ENCODE data around the gene DSG4.
"Not testable (repeated sequence)": the region's sequence is repeated elsewhere in the genome, so short reads cannot be mapped to it uniquely, and the experiment has no call there.

The DSG4 gene, protein sequence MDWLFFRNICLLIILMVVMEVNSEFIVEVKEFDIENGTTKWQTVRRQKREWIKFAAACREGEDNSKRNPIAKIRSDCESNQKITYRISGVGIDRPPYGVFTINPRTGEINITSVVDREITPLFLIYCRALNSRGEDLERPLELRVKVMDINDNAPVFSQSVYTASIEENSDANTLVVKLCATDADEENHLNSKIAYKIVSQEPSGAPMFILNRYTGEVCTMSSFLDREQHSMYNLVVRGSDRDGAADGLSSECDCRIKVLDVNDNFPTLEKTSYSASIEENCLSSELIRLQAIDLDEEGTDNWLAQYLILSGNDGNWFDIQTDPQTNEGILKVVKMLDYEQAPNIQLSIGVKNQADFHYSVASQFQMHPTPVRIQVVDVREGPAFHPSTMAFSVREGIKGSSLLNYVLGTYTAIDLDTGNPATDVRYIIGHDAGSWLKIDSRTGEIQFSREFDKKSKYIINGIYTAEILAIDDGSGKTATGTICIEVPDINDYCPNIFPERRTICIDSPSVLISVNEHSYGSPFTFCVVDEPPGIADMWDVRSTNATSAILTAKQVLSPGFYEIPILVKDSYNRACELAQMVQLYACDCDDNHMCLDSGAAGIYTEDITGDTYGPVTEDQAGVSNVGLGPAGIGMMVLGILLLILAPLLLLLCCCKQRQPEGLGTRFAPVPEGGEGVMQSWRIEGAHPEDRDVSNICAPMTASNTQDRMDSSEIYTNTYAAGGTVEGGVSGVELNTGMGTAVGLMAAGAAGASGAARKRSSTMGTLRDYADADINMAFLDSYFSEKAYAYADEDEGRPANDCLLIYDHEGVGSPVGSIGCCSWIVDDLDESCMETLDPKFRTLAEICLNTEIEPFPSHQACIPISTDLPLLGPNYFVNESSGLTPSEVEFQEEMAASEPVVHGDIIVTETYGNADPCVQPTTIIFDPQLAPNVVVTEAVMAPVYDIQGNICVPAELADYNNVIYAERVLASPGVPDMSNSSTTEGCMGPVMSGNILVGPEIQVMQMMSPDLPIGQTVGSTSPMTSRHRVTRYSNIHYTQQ

DNA sequence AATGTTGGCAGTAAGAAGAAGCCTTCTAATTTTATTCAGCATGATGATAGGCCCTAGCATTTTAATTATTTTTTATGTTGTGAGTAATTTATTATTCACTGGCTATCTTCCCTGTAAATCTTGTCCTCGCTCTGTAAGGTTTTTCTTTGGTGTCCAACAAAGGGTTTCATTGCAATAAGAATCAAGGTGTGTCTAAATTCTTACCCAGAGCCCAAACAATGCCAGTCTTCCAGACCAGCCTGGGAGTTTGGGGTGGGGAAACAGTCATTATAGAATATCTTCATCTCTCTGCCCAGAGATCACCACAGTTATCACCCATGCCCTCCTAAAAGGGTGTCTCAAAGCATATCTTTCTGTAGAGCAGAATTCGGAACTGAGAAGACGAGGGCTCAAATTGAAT lies at the start of gene DSG4:
Gene DSG4, plus strand, starts transcription at position 301 of the 400 bp plus-strand sequence. CDS start 135 bp downstream, outside the sequence.
- no peak for DNase-seq

DNA sequence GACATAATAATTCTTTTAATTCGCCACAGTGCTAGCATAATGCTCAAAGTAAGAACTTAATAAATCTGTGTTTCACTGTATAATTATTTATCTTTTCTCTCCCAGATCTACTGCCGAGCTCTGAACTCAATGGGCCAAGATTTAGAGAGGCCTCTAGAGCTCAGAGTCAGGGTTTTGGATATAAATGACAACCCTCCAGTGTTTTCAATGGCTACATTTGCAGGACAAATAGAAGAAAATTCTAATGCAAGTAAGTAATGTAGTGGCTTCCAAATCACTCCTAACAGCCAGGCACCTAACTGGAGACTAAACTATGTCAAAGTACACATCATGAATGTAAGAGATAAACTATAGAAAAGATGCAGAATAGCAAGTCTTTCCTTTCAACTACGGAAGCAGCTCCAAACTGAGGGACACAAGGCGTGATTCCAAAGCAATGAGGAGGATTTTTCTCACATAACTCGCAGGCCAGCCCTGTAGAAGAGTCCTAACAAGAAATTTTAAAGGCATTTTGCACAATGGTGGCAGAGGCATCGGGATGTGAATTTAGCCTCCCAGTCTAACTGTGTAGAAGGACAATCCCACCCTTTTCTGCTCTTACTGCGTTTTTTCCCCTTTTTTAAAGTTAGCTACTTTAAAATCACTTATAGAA lies 46.7 kb upstream of the DSG4 start:
- DNase-seq: no peak

DNA sequence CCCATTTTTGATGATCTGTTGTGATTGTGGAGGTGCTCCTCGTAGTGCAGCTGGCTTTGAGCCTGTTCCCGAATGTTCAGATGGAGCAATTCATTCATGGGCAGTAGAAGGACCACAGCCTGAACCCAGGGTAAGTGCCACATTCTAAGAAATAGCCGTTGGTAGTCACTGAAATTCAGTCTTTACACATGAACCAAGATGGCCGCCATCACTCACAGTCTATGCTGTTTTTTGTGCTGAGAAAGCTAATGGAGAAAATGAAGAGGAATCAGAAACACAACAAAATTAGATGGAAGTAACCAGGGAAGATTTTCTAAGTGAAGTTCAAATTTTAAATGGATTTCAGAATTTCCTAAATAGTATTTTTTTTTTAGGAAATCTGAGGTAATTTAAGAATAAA lies 33.1 kb upstream of the DSG4 start:
- no peak for DNase-seq

DNA sequence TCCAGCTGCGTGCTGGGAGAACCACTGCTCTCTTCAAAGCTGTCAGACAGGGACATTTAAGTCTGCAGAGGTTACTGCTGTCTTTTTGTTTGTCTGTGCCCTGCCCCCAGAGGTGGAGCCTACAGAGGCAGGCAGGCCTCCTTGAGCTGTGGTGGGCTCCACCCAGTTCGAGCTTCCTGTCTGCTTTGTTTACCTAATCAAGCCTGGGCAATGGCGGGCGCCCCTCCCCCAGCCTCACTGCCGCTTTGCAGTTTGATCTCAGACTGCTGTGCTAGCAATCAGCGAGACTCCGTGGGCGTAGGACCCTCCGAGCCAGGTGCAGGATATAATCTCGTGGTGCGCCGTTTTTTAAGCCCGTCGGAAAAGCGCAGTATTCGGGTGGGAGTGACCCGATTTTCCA lies 23.2 kb upstream of the DSG4 start:
- DNase-seq: not testable (repeated sequence)

DNA sequence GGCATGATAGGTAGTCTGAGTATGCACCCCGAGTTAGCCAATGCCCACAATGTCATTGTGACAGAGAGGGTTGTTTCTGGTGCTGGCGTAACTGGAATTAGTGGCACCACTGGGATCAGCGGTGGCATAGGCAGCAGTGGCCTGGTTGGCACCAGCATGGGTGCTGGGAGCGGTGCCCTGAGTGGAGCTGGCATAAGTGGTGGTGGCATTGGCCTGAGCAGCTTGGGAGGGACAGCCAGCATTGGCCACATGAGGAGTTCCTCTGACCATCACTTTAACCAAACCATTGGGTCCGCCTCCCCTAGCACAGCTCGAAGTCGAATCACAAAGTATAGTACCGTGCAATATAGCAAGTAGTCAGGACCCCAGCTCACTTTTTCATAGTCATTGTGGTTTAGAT lies 21.6 kb upstream of the DSG4 start:
- no peak for DNase-seq

DNA sequence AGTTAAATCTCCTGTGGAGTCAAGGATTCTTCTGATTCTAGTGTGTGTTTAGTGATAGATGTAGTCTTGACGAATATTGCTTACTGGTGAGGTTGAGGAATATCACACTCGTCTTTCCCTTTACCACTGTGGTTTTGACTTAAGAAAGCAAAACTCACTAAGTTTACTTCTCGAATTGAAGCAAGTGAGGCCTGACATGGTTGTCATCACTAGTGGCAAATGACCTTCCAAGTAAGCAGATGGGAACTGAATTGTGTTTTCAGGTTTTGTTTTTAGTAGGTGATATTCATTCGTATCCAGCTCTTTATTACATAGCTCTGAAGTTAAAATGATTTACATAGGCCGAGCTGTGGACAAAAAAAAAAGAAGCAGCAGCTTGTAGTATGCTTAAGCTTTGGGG lies 20.6 kb upstream of the DSG4 start:
- DNase-seq: no peak

DNA sequence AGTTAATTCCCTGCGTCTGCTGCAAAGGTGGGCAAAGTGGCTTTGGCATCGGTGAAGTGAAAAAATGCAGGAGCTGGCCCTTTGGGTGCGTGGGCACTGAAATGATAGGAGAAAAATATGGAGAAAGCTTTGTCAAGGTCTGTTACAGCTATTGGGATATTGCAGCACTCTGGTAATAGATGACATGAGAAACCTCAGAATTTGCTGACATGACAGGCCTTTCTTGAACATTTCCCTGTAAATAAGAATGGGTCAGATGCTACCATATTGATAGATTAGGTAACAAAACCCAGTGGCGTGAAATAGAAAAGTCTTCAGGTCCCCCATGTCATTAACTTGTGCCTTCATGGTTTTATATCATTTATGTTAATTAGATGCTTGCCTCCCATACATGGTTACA lies 12.4 kb upstream of the DSG4 start:
- DNase-seq: no peak

DNA sequence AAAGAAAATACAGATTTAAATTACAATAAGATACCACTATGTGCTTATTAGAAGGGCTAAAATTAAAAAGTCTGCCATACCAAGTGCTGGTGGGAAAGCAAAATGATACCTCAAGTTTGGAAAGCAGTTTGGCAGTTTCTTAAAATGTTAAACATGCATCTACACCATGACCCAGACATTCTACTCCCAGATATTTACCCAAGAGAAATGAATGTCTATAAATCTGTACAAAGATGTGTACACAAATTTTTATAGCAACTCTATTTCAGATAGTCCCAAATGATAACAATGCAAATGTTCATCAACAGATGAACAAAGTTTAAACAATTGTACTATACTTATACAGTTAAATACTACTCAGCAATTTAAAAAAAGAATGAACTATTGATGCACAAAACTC lies 7.1 kb upstream of the DSG4 start:
- no peak for DNase-seq

DNA sequence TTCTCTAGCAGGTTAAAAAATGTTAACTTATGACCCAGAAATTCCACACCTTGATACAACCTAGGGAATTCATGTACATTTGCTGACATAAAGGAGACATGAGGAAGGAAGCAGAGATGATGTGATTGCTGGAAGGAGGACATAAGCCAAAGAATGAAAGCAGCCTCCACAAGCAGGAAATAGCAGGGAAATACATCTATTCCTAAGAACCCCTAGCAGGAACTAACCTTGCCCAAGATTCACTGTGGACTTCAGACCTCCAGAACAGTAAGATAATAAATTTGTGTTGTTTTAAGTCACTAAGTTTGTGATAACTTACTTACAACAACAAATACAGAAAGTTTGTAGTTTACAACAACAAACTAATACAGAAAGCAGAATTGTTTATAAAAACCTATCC lies 4.6 kb upstream of the DSG4 start:
- DNase-seq: no peak

DNA sequence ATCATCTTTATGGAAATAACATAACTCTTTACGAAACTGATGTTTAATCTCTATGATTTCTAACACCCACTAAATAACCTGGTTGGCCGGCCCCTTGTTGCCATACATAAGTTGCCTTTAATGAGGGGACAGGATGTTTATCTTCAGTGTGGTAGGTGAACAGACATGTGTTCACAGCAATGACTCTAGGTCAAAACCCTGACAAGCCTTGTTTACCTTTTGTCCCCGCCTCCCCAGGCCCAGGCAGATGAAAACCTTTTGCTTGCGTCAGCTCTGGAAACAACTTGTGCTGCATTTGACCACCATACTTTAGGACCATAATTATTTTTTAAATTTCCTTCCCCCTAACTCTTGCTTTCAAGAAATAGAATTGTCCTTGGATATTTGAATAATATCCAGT lies 2.9 kb upstream of the DSG4 start:
- no peak for DNase-seq

DNA sequence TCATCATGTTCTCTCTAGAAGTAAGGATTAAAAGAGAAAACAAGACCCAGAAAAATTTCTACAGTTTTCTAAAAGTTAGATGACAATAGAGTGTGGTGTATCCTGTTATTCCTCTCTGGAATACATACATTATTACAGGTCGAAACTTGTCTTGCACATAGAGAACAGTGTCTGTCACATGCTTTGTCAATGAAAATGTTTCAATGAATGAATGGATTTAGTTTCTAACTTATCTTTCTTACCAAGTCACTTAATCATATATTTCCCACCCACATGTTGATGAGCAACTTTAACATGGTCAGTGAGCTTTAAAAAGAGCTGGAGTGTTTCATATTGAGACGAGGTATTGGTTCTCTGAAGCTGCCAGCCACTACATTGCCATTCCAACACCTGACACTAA lies 4.3 kb downstream of the DSG4 start:
- no peak for DNase-seq

DNA sequence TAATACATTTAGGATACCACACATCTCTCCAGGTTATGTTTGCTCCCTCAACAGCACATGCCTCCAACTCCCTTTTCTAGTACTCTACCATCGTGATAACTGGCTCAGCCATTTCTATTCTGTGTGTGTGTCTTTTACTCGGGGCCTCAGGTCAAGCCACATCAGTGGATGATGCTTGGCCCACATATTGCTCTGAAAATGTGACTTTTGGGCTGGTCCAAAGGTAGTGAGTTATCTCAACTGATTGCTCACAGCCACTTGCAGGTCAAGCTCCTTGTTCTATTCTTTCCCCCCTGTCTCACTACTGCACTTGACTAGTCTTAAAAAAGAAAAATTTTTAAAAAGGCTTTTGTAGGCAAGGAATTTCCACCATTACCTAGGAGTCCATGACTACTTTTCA lies 5.5 kb downstream of the DSG4 start:
- DNase-seq: no peak

DNA sequence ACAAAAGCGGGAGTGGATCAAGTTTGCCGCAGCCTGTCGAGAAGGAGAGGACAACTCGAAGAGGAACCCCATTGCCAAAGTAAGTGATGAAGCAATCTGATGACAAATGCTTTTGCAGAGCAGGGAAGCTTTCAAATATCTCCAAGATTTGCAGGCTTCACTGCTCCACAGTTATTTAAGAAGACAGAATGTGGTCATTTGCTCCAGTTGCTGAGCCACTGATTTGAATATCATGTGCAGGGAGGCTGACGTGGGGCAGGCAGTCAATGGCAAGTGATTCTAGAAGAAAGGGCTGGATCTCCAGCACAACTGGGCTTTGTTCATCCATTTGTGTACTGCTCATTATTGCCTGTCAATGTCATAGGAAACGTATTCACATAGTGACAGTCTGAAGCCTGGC lies 10.2 kb downstream of the DSG4 start:
- DNase-seq: no peak

DNA sequence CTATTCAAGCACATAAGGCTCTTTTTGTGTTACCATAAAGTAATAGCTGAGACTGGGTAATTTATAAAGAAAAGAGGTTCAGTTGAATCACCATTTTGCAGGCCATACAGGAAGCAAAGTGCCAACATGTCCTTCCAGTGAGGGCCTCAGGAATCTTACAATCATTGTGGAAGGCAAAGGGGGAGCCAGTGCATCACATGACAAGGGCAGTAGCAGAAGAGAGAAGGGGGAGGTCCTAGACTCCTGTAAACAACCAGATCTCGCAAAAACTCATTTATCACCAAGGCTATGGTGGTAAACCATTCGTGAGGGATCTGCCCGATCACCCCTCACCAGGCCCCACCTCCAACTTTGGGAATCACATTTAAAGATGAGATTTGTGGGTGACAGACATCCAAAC lies 16.7 kb downstream of the DSG4 start:
- DNase-seq: no peak

DNA sequence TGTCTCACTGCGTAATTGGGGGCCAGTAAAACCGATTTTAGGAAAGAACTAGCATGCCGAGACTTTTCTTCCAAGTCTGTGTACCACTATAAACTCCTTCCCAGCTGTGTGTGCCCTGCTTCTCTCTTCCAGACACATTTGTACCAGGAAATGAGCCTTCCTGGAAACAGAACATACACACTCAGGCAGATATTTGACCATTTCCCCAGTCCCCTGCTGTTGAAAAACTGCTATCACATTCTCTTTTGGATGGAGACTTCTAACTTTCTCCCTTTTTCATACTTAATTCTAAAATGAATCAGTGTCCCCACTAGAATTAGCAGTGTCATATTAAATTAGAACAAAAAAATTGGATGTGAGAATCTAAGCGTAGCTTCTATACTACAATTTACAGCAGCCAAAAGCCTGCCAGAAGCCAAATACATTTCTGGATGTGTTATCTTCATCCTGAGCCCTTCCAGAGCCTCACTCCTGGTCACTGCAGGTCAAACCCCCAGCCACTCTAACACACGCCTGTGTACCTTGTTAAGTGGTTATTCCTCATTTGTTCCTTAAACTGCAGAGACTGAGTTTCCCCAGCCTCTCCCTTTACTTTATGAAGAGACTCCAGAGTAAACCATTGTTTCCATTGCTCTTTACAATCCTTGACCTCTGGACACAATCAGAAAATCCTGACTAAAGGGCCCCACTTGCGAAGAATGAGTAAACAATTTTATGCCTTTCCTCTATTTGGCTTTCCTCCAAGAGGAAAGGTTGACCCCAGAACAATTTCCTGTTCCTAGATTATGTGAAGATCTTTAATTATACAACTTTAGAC lies 20.4 kb downstream of the DSG4 start:
- DNase-seq: no peak

DNA sequence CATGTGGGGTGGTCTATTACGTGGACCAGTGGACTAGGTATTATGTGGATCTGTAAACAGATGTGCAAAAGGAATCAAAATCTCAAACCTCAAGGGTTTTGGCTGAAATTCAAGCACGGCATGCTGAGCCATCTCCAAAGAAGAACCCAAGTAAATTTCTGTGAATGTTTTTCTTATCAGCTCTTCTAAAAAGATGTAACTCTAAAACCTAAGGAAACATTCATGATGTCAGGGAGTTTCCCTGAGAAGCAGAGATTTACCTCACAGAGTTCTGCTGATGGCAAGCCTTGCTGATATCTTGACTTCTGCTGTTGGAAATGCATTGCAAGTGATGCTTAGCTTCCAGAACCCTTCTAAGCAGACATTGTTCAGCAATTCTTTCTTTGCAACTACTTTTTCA lies 21.6 kb downstream of the DSG4 start:
- peak; percentile 69 for DNase-seq

DNA sequence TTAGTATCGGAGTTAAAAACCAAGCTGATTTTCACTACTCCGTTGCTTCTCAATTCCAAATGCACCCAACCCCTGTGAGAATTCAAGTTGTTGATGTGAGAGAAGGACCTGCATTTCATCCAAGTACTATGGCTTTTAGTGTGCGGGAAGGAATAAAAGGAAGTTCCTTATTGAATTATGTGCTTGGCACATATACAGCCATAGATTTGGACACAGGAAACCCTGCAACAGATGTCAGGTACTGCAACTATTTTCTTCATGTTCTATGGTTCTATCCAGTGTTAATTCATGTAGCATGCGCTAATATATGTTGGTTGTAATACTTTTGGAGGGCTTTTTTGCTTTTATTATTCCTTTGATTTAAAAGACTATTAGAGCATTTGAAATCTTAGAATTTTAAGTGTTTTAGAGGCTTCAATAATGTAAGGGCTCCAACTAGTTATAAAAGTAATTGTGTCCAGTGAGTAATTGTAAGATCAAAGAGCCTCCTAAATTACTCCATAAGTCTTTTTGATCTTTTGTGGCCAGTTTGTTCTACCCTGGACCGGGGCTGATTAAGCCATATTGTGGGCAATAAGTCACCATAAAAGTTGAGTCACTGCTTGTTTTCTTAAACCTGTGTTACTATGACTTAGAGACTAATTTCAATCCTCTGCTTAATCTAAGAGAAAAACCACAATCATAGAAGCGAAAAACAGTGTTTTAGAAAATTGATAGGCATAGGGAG lies 22.9 kb downstream of the DSG4 start:
- no peak for DNase-seq

DNA sequence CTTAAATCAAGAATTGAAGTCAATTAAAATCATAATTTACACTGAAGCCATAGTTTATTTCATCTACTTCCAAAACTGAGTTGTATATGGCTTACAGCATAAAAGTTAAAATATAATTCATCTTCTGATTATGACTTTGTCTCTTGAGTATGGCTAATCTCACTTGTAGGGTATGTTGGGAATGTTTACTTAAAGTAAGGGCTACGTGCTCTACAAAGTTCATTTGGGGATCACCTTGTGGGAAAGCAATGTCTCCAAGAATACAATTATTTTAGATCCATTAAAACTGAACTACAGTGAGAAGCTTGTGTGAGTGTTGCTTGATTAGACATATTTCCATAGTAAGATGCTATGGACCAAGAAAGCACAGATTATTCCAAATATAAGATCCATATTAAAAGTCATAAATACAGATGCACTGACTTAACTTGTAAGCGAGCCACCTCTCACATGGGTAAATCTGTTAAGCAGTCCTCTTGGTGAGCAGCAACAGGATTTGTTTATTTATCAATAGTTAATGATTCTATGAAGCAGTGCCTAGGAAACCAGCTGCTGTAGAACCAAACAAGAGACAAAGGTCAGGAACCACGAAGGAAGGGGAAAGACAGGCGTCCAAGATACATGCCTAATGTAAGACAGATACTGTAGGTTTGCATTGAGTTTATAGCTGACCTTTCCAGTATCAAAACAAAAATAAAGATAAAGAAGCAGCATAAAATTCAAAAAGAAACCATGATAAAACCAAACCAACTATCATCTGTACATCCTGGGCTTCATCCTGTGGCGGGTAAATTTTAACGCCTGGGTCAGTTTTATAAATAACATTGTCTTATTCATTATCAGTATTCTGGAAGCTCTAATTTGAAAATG lies 24.8 kb downstream of the DSG4 start:
- no peak for DNase-seq

DNA sequence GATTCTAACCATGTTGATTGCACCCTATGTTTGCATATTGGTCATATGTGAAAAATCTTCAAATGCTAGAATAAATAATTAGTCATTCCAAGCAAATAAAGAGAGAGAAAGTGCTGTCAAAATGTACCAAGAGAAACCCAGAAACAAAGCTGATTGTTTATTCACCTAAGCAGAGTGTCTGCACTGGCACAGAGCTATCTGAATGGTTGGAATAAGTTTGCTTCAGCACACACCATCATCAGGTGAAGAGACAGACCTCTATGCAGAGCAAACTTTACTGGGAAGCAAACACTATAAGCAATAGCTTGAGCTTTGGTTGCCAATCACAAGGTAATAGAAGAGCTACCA lies 25.4 kb downstream of the DSG4 start:
- no peak for DNase-seq

DNA sequence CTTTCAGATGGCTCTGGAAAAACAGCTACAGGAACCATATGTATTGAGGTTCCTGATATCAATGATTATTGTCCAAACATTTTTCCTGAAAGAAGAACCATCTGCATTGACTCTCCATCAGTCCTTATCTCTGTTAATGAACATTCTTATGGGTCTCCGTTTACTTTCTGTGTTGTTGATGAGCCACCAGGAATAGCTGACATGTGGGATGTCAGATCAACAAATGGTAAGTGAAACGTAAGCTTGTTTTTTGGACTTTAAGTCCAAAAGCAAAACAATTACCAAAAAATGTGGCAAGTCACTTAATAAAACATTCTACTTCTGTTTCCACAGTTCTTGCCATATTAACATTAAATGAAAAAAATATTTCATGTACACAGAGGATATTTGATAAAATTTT lies 26.8 kb downstream of the DSG4 start:
- no peak for DNase-seq

DNA sequence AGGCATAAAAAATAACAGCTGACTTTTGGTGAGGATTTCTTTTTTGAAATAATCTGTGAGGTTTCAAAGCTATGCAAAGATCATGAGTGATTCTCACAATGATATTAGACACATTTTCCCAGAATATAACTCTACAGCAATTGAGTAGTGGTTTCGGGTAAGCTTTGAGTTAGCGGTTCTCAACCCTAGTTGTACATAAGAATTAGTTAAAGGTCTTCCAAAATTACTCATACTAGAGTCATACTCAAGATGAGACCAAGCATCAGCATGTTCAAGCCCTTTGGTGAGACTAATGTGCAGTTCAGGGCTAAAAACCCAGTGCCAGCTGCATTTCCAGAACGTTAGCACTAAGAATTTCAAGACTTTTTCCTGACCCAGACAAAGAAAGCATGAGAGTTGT lies 31.1 kb downstream of the DSG4 start:
- no peak for DNase-seq

Measured in NCI-H226 (cell line).